Measurements from ENCODE around the gene ARHGAP25.

ARHGAP25 gene

GRCh38 chr2:68871159-68871764, 136.7 kb downstream of the ARHGAP25 start, which contains the start of gene BMP10:
TSS of gene BMP10 (minus strand) at chr2:68871397. CDS start at chr2:68871358, 39 bp downstream.
- no peak for DNase-seq
